HepG2 (cell line): ENCODE data around the gene TALDO1. TPM values are rescaled to one million over a fixed set of nuclear protein-coding genes. Genes with fewer than 3 reads are reported as not detected.

Source experiments
- ARID5B ChIP-seq: IDR thresholded peaks from 2 replicates; pipeline ENCODE4 v1.4.0; 2020; ENCODE audit warnings: mild to moderate bottlenecking, missing genetic modification reagents
- CENPT ChIP-seq: sonication (generic); formaldehyde crosslinking; IDR thresholded peaks from 2 replicates; pipeline ENCODE4 v1.8.0; 2022; ENCODE audit warnings: low read depth, mild to moderate bottlenecking, moderate library complexity, missing genetic modification reagents
- DMAP1 ChIP-seq: IDR thresholded peaks from 2 replicates; pipeline ENCODE4 v1.6.1; 2016
- HBP1 ChIP-seq: IDR thresholded peaks from 2 replicates; pipeline ENCODE4 v1.6.1; 2016; ENCODE audit warnings: low read depth, control low read depth
- HOXA9 ChIP-seq: sonication (generic); formaldehyde crosslinking; IDR thresholded peaks from 2 replicates; pipeline ENCODE4 v1.8.1; 2022; ENCODE audit warnings: missing genetic modification reagents, mild to moderate bottlenecking, moderate library complexity, borderline replicate concordance
- KDM3A ChIP-seq: IDR thresholded peaks from 2 replicates; pipeline ENCODE4 v1.6.1; 2018; ENCODE audit warnings: low read depth, missing compliant biosample characterization
- LBX2 ChIP-seq: sonication (generic); formaldehyde crosslinking; IDR thresholded peaks from 2 replicates; pipeline ENCODE4 v1.5.0; 2020; ENCODE audit warnings: missing genetic modification reagents, mild to moderate bottlenecking, borderline replicate concordance
- PRDM10 ChIP-seq: sonication (generic); formaldehyde crosslinking; IDR thresholded peaks from 2 replicates; pipeline ENCODE4 v1.4.0; 2020; ENCODE audit warnings: low read depth, missing genetic modification reagents
- RELA ChIP-seq: sonication (generic); formaldehyde crosslinking; IDR thresholded peaks from 2 replicates; pipeline ENCODE4 v1.4.0; 2020; ENCODE audit warnings: missing genetic modification reagents
- RFX1 ChIP-seq: fragments of 450-650 bp; IDR thresholded peaks from 2 replicates; pipeline ENCODE4 v1.6.1; 2017
- RXRB ChIP-seq: IDR thresholded peaks from 2 replicates; pipeline ENCODE4 v1.6.1; 2016; ENCODE audit warnings: borderline replicate concordance, missing genetic modification reagents, missing compliant biosample characterization
- SNAPC2 ChIP-seq: sonication (generic); formaldehyde crosslinking; IDR thresholded peaks from 2 replicates; pipeline ENCODE4 v1.8.1; 2022; ENCODE audit warnings: mild to moderate bottlenecking, missing genetic modification reagents
- ZNF18 ChIP-seq: sonication (generic); formaldehyde crosslinking; IDR thresholded peaks from 2 replicates; pipeline ENCODE4 v1.8.0; 2022; ENCODE audit warnings: mild to moderate bottlenecking, missing genetic modification reagents; ENCODE audit not compliant: insufficient replicate concordance
- ZNF232 ChIP-seq: sonication (generic); formaldehyde crosslinking; IDR thresholded peaks from 2 replicates; pipeline ENCODE4 v1.4.0; 2020; ENCODE audit warnings: missing genetic modification reagents, borderline replicate concordance
- ZNF496 ChIP-seq: sonication (generic); formaldehyde crosslinking; IDR thresholded peaks from 2 replicates; pipeline ENCODE4 v1.8.1; 2023; ENCODE audit warnings: mild to moderate bottlenecking, moderate library complexity, missing genetic modification reagents; ENCODE audit not compliant: insufficient replicate concordance
- ZNF790 ChIP-seq: sonication (generic); formaldehyde crosslinking; IDR thresholded peaks from 2 replicates; pipeline ENCODE4 v1.8.0; 2022; ENCODE audit warnings: missing genetic modification reagents, mild to moderate bottlenecking, borderline replicate concordance
- polyA plus RNA-seq, 8 experiments: library from polyadenylated mRNA; depleted of rRNA in 3 of 8; stranded (reverse) in 7 of 8; unstranded in 1 of 8; fragments of >200 nt; fragmentation: Illumina TruSeq in 4 of 8; extraction: Trizol in 4 of 8; gene quantifications; 2 replicates each; pipeline versions ENCODE4 v1.2.1 to v1.2.3, GENCODE V29; 2011 to 2016; ENCODE audit warnings: low read depth in 4 of 8, missing spikeins in 1 of 8, mixed read lengths in 1 of 8; ENCODE audit not compliant: insufficient read depth in 1 of 8
- total RNA-seq, 5 experiments: library from RNA; depleted of rRNA; stranded (reverse); fragments of >200 nt; fragmentation: Illumina TruSeq; extraction: Trizol; gene quantifications; 2 replicates each; pipeline ENCODE4 v1.2.3, GENCODE V29; 2016; ENCODE audit warnings: low read depth in 1 of 5

The TALDO1 gene
- total and polyA plus RNA-seq, 2 of the 13 experiments (the other 11 are each of a cell fraction or from before 2014, with no cell fraction given): 107 to 240 TPM

GRCh38 chr11:727859-728748 lies 19.2 kb upstream of the TALDO1 start (continued):
- TF ChIP-seq HBP1 (CRISPR knock-in tag) (no peak), ZNF232 (CRISPR knock-in tag) (0 out of 2 replicates have a peak, but pooled peaks have one; percentile 33), RFX1 (no peak), HOXA9 (CRISPR knock-in tag) (no peak), RELA (CRISPR knock-in tag) (peak; percentile 68; the same call in 1 of the 2 replicates), ARID5B (CRISPR knock-in tag) (peak; percentile 51; the same call in 1 of the 2 replicates), RXRB (CRISPR knock-in tag) (peak; percentile 67), LBX2 (CRISPR knock-in tag) (no peak), PRDM10 (CRISPR knock-in tag) (no peak; the same call in 1 of the 2 replicates), KDM3A (CRISPR knock-in tag) (peak; percentile 88; the same call in 1 of the 2 replicates), SNAPC2 (CRISPR knock-in tag) (peak; percentile 91), CENPT (CRISPR knock-in tag) (no peak), DMAP1 (CRISPR knock-in tag) (peak; percentile 45; the same call in 1 of the 2 replicates), ZNF18 (peak; percentile 65), ZNF496 (no peak), ZNF790 (CRISPR knock-in tag) (0 out of 2 replicates have a peak, but pooled peaks have one; percentile 46)
